ENCODE results near the gene ABHD12B. TPM values are rescaled to one million over a fixed set of nuclear protein-coding genes. Genes with fewer than 3 reads are reported as not detected.
A peak's percentile ranks its signal among the peaks of the same experiment; 100 is the strongest.

ABHD12B gene
- total and polyA plus RNA-seq, 2 of the 13 experiments (the other 11 are each of a cell fraction or from before 2014, with no cell fraction given) = not detected

- TF ChIP-seq BRF2 (CRISPR knock-in tag; IDR thresholded peaks at IDR 0.05) (no peak), KLF15 (CRISPR knock-in tag; IDR thresholded peaks at IDR 0.05; ENCODE audit: borderline replicate concordance) (no peak; the same call in 1 of the 2 replicates), ZNF224 (CRISPR knock-in tag; IDR thresholded peaks at IDR 0.05) (no peak), SMAD9 (CRISPR knock-in tag; IDR thresholded peaks at IDR 0.05) (no peak), ZNF619 (CRISPR knock-in tag; IDR thresholded peaks at IDR 0.05) (no peak), SIX1 (CRISPR knock-in tag; IDR thresholded peaks at IDR 0.05; ENCODE audit: borderline replicate concordance) (no peak), ZNF34 (CRISPR knock-in tag; IDR thresholded peaks at IDR 0.05; ENCODE audit: borderline replicate concordance) (peak; percentile 58; the same call in 1 of the 2 replicates), ZNF276 (CRISPR knock-in tag; IDR thresholded peaks at IDR 0.05; ENCODE audit: low read depth) (no peak; the same call in 1 of the 2 replicates), ZNF430 (CRISPR knock-in tag; IDR thresholded peaks at IDR 0.05) (no peak; the same call in 1 of the 2 replicates), RELA (CRISPR knock-in tag; IDR thresholded peaks at IDR 0.05) (peak; percentile 46; the same call in 1 of the 2 replicates), ATF7 (IDR thresholded peaks at IDR 0.05) (no peak), ATF7 (CRISPR knock-in tag; IDR thresholded peaks at IDR 0.05) (no peak; the same call in 1 of the 2 replicates), ZNF772 (CRISPR knock-in tag; IDR thresholded peaks at IDR 0.05) (peak; percentile 52), MATR3 (CRISPR knock-in tag; IDR thresholded peaks at IDR 0.05) (no peak), WIZ (CRISPR knock-in tag; IDR thresholded peaks at IDR 0.05) (no peak), PHF20 (CRISPR knock-in tag; IDR thresholded peaks at IDR 0.05) (no peak; the same call in 1 of the 2 replicates), ZNF326 (CRISPR knock-in tag; IDR thresholded peaks at IDR 0.05; ENCODE audit: borderline replicate concordance) (no peak), ZNF839 (CRISPR knock-in tag; IDR thresholded peaks at IDR 0.05; ENCODE audit: borderline replicate concordance) (no peak), ISX (CRISPR knock-in tag; conservative IDR thresholded peaks at IDR 0.05) (no peak), RERE (CRISPR knock-in tag; IDR thresholded peaks at IDR 0.05; ENCODE audit: low read depth) (no peak), KLF6 (CRISPR knock-in tag; IDR thresholded peaks at IDR 0.05) (no peak; the same call in 1 of the 2 replicates), CBX2 (IDR thresholded peaks at IDR 0.05; ENCODE audit: low read depth, low read length) (no peak), CBX2 (CRISPR knock-in tag; IDR thresholded peaks at IDR 0.05; ENCODE audit: low read depth) (no peak), HNRNPH1 (optimal IDR thresholded peaks at IDR 0.05; ENCODE audit: low read depth, low read length) (no peak)
Observed at GRCh38 chr14:50943943-50944646, 72.2 kb downstream of the ABHD12B start, which contains the start of gene PYGL (continued).
